GM12873 (cell line): ENCODE measurements around the gene MRPS16.
A peak's percentile ranks its signal among the peaks of the same experiment; 100 is the strongest.

Experiments used
- TF ChIP-seq, protein P1 (sequence below): IDR thresholded peaks from 2 replicates; pipeline ENCODE4 v1.5.1; 2012; ENCODE audit warnings: low read depth, mild to moderate bottlenecking, moderate library complexity, low read length, control low read depth; ENCODE audit not compliant: insufficient read depth; ENCODE audit errors: missing control alignments

MRPS16 gene

DNA sequence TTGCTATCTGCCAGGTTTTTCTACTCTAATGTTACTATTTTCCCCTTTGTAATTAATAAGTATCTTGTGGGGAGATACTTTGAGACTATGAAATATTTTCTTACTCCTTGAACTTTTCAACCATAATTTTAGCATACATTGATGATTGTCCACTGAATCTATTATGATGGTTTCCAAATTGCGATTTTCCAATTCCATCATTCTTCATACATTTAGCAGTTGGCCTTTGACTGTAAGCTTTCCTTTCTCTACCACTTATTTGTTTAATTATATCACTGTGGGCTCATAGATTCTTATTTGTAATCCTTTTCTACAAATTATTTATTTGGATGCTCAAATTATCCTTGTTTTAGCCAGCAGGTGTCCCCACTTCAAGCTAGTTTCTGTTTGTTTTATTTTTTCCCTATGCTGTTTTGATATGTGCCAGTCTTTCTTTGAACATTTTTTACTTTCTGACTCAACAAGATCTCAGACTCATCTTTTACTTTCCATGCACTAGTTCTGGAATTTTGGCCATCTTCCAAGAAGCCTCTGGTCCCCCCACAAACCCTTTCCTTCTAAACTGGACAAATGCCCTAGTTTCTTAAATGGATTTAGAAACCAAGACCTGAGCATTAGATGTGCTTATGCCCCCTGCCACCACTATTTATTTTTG, 11.4 kb upstream of the MRPS16 start:
- TF ChIP-seq, protein P1, sequence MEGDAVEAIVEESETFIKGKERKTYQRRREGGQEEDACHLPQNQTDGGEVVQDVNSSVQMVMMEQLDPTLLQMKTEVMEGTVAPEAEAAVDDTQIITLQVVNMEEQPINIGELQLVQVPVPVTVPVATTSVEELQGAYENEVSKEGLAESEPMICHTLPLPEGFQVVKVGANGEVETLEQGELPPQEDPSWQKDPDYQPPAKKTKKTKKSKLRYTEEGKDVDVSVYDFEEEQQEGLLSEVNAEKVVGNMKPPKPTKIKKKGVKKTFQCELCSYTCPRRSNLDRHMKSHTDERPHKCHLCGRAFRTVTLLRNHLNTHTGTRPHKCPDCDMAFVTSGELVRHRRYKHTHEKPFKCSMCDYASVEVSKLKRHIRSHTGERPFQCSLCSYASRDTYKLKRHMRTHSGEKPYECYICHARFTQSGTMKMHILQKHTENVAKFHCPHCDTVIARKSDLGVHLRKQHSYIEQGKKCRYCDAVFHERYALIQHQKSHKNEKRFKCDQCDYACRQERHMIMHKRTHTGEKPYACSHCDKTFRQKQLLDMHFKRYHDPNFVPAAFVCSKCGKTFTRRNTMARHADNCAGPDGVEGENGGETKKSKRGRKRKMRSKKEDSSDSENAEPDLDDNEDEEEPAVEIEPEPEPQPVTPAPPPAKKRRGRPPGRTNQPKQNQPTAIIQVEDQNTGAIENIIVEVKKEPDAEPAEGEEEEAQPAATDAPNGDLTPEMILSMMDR, result peak; percentile 54

DNA sequence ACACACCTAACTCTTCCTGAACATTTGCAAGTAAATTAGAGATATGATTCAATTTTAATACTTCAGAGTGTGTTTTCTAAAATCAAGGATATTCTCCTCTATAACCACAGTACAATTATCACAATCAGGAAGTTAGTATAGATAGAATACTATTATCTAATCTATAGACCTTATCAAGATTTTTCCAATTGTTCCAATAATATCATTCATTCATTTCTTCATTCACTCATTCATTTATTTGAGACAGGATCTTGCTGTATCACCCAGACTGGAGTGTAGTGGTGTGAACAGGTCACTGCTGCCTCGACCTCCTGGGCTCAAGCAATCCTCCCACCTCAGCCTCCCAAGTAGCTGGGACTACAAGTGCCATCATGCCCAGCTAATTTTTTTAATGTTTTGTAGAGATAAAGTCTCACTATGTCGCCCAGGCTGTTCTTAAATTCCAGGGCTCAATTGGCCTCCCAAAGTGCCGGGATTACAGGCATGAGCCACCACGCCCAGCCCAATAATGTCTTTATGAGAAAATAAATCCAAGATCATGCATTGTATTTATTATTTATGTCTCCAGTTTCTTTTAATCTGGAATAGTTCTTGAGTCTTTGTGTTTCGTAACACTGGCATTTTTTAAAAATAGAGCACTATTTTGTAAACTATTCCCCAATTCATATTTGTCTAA, 10.6 kb upstream of the MRPS16 start:
- TF ChIP-seq, protein P1, result no peak

DNA sequence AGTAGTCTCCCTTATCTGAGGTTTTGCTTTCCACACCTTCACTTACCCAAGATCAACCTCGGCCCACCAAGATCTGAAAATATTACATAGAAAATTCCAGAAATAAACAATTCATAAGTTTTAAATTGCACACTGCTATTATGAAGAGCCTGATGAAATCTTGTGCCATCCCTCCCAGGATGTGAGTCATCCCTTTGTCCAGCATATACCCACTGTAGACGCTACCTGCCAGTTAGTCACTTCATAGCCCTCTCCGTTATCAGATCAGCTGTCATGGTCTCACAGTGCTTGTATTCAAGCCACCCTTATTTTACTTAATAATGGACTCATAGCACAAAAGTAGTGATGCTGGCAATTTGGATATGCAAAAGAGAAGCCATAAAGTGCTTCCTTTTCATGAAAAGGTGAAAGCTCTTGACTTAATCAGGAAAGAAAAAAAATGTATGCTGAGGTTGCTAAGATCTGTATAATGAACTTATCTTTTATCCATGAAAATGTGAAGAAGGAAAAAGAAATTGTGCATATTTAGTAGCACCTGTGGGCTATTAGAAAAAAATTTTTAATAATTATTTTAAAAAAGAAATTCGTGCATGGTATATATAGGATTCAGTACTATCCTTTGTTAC, 9.8 kb upstream of the MRPS16 start:
- TF ChIP-seq, protein P1, result no peak

DNA sequence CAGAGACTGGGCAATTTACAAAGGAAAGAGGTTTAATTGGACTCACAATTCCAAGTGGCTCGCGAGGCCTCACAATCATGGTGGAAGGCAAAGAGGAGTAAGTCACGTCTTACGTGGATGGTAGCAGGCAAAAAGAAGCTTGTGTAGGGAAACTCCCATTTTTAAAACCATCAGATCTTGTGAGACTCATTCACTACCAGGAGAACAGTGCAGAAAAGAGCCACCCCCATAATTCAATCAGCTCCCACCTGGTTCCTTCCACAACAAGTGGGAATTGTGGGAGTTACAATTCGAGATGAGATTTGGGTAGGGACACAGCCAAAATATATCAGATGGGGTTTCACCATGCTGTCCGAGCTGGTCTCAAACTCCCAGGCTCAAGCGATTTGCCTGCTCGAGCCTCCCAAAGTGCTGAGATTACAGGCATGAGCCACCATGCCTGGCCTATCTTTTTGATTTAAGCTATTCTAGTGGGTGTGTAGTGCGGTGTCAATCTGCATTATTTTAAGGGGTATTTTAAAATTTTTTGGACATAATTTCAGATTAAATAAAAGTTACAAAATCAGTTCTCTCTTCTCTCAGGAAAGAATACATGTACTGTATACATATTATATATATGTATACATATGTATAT, 9.0 kb upstream of the MRPS16 start:
- TF ChIP-seq, protein P1, result no peak

DNA sequence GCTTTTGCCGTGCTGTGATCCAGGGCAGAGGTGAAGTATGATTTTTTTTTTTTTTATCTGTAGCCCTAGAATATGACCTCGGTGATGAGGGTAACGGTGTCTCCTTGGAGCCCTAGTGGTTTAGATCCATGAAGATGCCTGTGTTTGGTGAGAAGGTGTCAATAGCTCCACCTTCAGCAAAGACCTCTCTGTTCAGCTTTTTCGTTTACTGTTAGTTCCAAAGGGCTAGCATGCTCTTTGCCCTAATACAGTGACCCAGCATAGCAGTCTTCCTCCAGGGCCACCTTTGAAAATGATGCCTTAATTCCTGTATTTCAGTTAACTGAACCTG, 746 bp upstream of the MRPS16 start:
- TF ChIP-seq, protein P1, result peak; percentile 39

DNA sequence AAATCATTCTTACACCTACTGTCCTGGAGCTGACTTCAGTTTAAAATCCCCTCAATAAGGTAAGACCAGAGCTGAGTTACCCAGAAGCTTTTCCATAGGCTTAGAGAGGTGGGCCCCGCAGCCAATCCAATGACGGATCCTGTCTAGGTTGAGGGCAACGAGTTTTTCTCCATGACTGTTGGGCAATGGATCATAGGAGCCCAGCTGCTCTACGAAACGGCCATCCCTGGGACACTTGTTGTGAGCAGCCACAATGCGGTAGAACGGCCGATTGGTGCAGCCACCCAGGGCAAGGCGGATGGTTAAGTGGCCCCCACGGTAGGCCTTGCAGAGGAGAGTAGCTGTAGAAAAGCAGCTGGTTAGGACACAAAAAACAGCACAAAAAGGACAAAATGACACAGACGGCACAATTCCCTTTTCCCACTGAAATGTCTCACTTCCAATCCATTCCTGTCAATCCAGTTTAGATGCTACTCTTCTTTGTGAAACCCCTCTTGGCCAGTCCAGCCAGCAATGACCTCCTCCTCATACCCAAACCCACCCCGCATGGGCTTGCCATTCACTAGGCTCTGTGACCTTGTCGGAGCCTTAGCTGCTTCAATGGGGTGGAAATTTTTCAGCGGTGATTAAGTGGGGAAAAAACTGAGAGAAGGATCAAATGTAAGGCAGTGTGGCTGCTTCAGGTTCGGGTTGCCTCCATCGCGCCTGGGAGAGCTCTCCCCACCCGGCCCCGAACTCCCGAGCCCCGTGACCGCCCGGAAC, 580 bp downstream of the MRPS16 start:
- TF ChIP-seq, protein P1, result no peak
